B cell (primary cell): ENCODE data around the gene PLEKHA7. TPM values are rescaled to one million over a fixed set of nuclear protein-coding genes. Genes with fewer than 3 reads are reported as not detected.

Experiments used
- ATAC-seq: fragments of 200-7000 bp; cut with Tn5 transposase; one replicate; pipeline ENCODE4 v1.10.0; 2021; ENCODE audit warnings: low read depth, mild to moderate bottlenecking, moderate number of reproducible peaks, moderate library complexity
- CTCF ChIA-PET: fragments of 350-600 bp; sonication (Branson Sonifier 250); formaldehyde crosslinking; loops from one replicate; lab custom pipeline; 2021; ENCODE audit warnings: antibody characterized with exemption, inconsistent platforms; lab: Charles Lee
- POLR2A ChIA-PET: fragments of 350-600 bp; sonication (Branson Sonifier 250); formaldehyde crosslinking; loops from one replicate; lab custom pipeline; 2021; ENCODE audit warnings: antibody characterized with exemption; lab: Charles Lee
- DNase-seq: peaks from one replicate; pipeline ENCODE4 v3.0.0; 2013
- H2AFZ ChIP-seq: 2 replicates; pipeline ENCODE4 v1.6.1; 2012; ENCODE audit warnings: mild to moderate bottlenecking, low read depth, low read length; ENCODE audit not compliant: insufficient read depth, poor library complexity, severe bottlenecking
- H3K27ac ChIP-seq, 2 donors: 1 replicate in 1 of 2; 2 replicates in 1 of 2; pipeline ENCODE4 v1.5.1; 2012 to 2013; ENCODE audit warnings: low read length in 2 of 2, mild to moderate bottlenecking in 2 of 2, moderate library complexity in 1 of 2
- H3K27me3 ChIP-seq, 4 experiments: fragments of 200-600 bp in 1 of 4; sonication (generic) in 1 of 4; replicated peaks in 1 of 4; 1 replicate in 2 of 4; 2 replicates in 2 of 4; pipeline versions ENCODE4 v1.6.1 to v1.7.0; 2013 to 2016; ENCODE audit warnings: low read length in 3 of 4, mild to moderate bottlenecking in 2 of 4, mixed read lengths in 1 of 4, moderate library complexity in 1 of 4; ENCODE audit not compliant: insufficient read depth in 4 of 4, control insufficient read depth in 3 of 4; ENCODE audit errors: control extremely low read depth in 1 of 4
- H3K36me3 ChIP-seq, 2 experiments: replicated peaks in 1 of 2; 1 replicate in 1 of 2; 2 replicates in 1 of 2; pipeline versions ENCODE4 v1.6.1 to v1.7.1; 2013; ENCODE audit warnings: low read length in 1 of 2; ENCODE audit not compliant: insufficient read depth in 2 of 2, control insufficient read depth in 1 of 2; ENCODE audit errors: control extremely low read depth in 1 of 2, extremely low read depth in 1 of 2
- H3K4me1 ChIP-seq, 2 donors: fragments of 200-600 bp in 1 of 2; sonication (generic) in 1 of 2; 1 replicate in 1 of 2; 2 replicates in 1 of 2; pipeline versions ENCODE4 v1.5.1 to v1.6.1; 2013 to 2017; ENCODE audit warnings: low read length in 2 of 2; ENCODE audit not compliant: control insufficient read depth in 2 of 2, insufficient read depth in 2 of 2
- H3K4me2 ChIP-seq: replicated peaks from 2 replicates; pipeline ENCODE3; 2012; ENCODE audit warnings: mild to moderate bottlenecking, low read depth, low read length; ENCODE audit not compliant: poor library complexity, severe bottlenecking
- H3K4me3 ChIP-seq, 5 experiments: fragments of 200-600 bp in 1 of 5; sonication (generic) in 1 of 5; 1 replicate in 3 of 5; 2 replicates in 2 of 5; pipeline versions ENCODE4 v1.5.1 to v1.7.0; 2011 to 2016; ENCODE audit warnings: low read length in 4 of 5, mild to moderate bottlenecking in 4 of 5, low read depth in 2 of 5, control low read depth in 1 of 5, moderate library complexity in 1 of 5; ENCODE audit not compliant: insufficient read depth in 1 of 5; ENCODE audit errors: control extremely low read depth in 1 of 5, extremely low read depth in 1 of 5
- H3K79me2 ChIP-seq: fragments of 200-600 bp; sonication (generic); one replicate; pipeline ENCODE4 v1.6.0; 2016; ENCODE audit warnings: low read length; ENCODE audit not compliant: control insufficient read depth, insufficient read depth
- H3K9ac ChIP-seq: fragments of 200-600 bp; sonication (generic); 2 replicates; pipeline ENCODE4 v1.6.1; 2017; ENCODE audit warnings: mild to moderate bottlenecking, low read length, moderate library complexity
- H3K9me3 ChIP-seq, 3 donors: one replicate each; pipeline versions ENCODE4 v1.6.1 to v1.7.1; 2013; ENCODE audit warnings: low read length in 2 of 3; ENCODE audit not compliant: control insufficient read depth in 2 of 3, insufficient read depth in 1 of 3; ENCODE audit errors: control extremely low read depth in 1 of 3
- H4K20me1 ChIP-seq: 2 replicates; pipeline ENCODE4 v1.6.0; 2012; ENCODE audit warnings: mild to moderate bottlenecking, low read length; ENCODE audit not compliant: insufficient read depth, control insufficient read depth, poor library complexity, severe bottlenecking
- H3K27ac Mint-ChIP-seq: one replicate; pipeline ENCODE4 v1.8.0; 2021; ENCODE audit warnings: mixed read lengths
- H3K27me3 Mint-ChIP-seq: one replicate; pipeline ENCODE4 v1.8.0; 2021; ENCODE audit warnings: mixed read lengths
- H3K4me1 Mint-ChIP-seq: one replicate; pipeline ENCODE4 v1.8.0; 2021; ENCODE audit warnings: mixed read lengths
- H3K4me3 Mint-ChIP-seq: one replicate; pipeline ENCODE4 v1.8.0; 2021; ENCODE audit warnings: mixed read lengths
- H3K9me3 Mint-ChIP-seq: one replicate; pipeline ENCODE4 v1.8.0; 2022; ENCODE audit warnings: mixed read lengths; ENCODE audit not compliant: insufficient read depth
- CTCF ChIP-seq: fragments of 200-600 bp; IDR thresholded peaks from one replicate; pipeline ENCODE4 v1.8.0; 2022; ENCODE audit warnings: antibody characterized with exemption, mild to moderate bottlenecking
- EZH2 ChIP-seq: IDR thresholded peaks from 2 replicates; pipeline ENCODE4 v1.6.1; 2012; ENCODE audit warnings: borderline replicate concordance, low read depth, mild to moderate bottlenecking, moderate library complexity, low read length; ENCODE audit not compliant: insufficient read depth, poor library complexity, severe bottlenecking
- WGBS: methylation state at CpG from one replicate; pipeline ENCODE4 v1.1.5; 2013; ENCODE audit warnings: missing lambda C conversion rate; ENCODE audit not compliant: insufficient coverage; 5-methylcytosine and 5-hydroxymethylcytosine counted together
- intact Hi-C: fragments of 100-400 bp; cut with micrococcal nuclease; formaldehyde crosslinking; loops from one replicate; pipeline ENCODE4 v1.10.0; 2022
- polyA plus RNA-seq: library from polyadenylated mRNA; depleted of rRNA; stranded (reverse); fragments of >200 nt; gene quantifications from 2 replicates; pipeline ENCODE4 v1.2.3, GENCODE V29; 2012
- total RNA-seq, 2 donors: library from RNA; stranded (reverse); fragments of 120-200 nt in 1 of 2; gene quantifications; 1 replicate in 1 of 2; 2 replicates in 1 of 2; pipeline versions ENCODE4 v1.2.3 to v1.2.4, GENCODE V29; 2013 to 2022

PLEKHA7 gene
- total and polyA plus RNA-seq, 2 donors (not counting 1 experiment from before 2014, with no cell fraction given): 1.7 to 8.2 TPM

GRCh38 chr11:17010851-17011420 is 3.3 kb downstream of the PLEKHA7 start:
- ATAC-seq: no peak
- ChIA-PET CTCF (no interaction called here), POLR2A (interaction anchor here (0.6 kb wide), 1 partner anchor 197 kb away, joined by 3 read pairs; the partner anchor contains the start of gene PIK3C2A)
- no peaks in the 10 kb centered on the region for H4K20me1 ChIP-seq
- TF ChIP-seq EZH2 (no peak), CTCF (no peak)
- intact Hi-C loops: no loop called here
- no peak overlapping the region for H3K27ac Mint-ChIP-seq
- H2AFZ ChIP-seq: no peak overlapping the region
- peaks cover 0 to 8% (median 0%) of the 10 kb centered on the region in 3 donors for H3K9me3 ChIP-seq
- H3K9me3 Mint-ChIP-seq: no peaks in the 10 kb centered on the region
- no peak overlapping the region for H3K9ac ChIP-seq
- no peak overlapping the region for H3K4me3 Mint-ChIP-seq
- 88% methylated on average over 8 of the region's 8 CpGs for WGBS
- no peak overlapping the region for H3K4me2 ChIP-seq
- peaks cover 11% of the 10 kb centered on the region for H3K4me1 Mint-ChIP-seq
- H3K27ac ChIP-seq: no peak overlapping the region
- peaks cover 0 to 26% (median 15%) of the 10 kb centered on the region in 4 experiments for H3K27me3 ChIP-seq
- H3K36me3 ChIP-seq: no peaks in the 10 kb centered on the region
- peaks cover 11% of the 10 kb centered on the region for H3K27me3 Mint-ChIP-seq
- DNase-seq: no peak
- H3K79me2 ChIP-seq: no peaks in the 10 kb centered on the region
- H3K4me1 ChIP-seq: peaks cover 11 to 15% of the 10 kb centered on the region in 2 donors
- H3K4me3 ChIP-seq: no peak overlapping the region

- Histone ChIP-seq H3K4me2 (no peak overlapping the region), H3K79me2 (no peaks in the 10 kb centered on the region), H3K27me3 (peaks cover 0 to 11% (median 8%) of the 10 kb centered on the region in 4 experiments), H3K9ac (no peak overlapping the region), H3K4me3 (no peak overlapping the region), H4K20me1 (no peaks in the 10 kb centered on the region), H3K27ac (no peak overlapping the region), H3K36me3 (no peaks in the 10 kb centered on the region), H3K4me1 (peaks cover under 1 to 3% of the 10 kb centered on the region in 2 donors), H2AFZ (no peak overlapping the region), H3K9me3 (peaks cover 0 to under 1% (median 0%) of the 10 kb centered on the region in 3 donors)
- Mint-ChIP-seq H3K27me3 (no peaks in the 10 kb centered on the region), H3K4me1 (peaks cover under 1% of the 10 kb centered on the region), H3K4me3 (no peak overlapping the region), H3K9me3 (no peaks in the 10 kb centered on the region), H3K27ac (no peak overlapping the region)
- ATAC-seq (no peak), DNase-seq (no peak)
- 93% methylated on average over 3 of the region's 3 CpGs for WGBS
- intact Hi-C loops: no loop called here
- CTCF ChIA-PET: interaction anchor here (0.7 to 1.1 kb wide), 2 partner anchors 170 to 188 kb away, joined by 3 to 5 read pairs; no protein-coding TSS in a partner anchor
- POLR2A ChIA-PET: no interaction called here
- no peak for TF ChIP-seq EZH2
- no peak for TF ChIP-seq CTCF
Measured at GRCh38 chr11:17008099-17008498, 6.1 kb downstream of the PLEKHA7 start.
